ENCODE data around the gene MYCN.

The MYCN gene

GRCh38 chr2:15939854-15940660 is at the start of gene MYCN:
Gene MYCN (plus strand): TSS chr2:15940550. CDS start chr2:15942065, 1,515 bp downstream.
- no peak; the same call in 1 of the 2 replicates for TF ChIP-seq CTCF (IDR thresholded peaks at IDR 0.05; ENCODE audit: borderline replicate concordance, insufficient read depth, low read depth, low read length)
- no peak within 1 kb of the TSS for H3K4me3 ChIP-seq (ENCODE audit: low read depth, low read length)

- H3K4me3 ChIP-seq (ENCODE audit: low read depth, low read length): no peak overlapping the region
- no peak for TF ChIP-seq CTCF (IDR thresholded peaks at IDR 0.05; ENCODE audit: borderline replicate concordance, insufficient read depth, low read depth, low read length)
These were observed 49.1 kb upstream of the MYCN start for GRCh38 chr2:15890936-15891905.

- no peak for TF ChIP-seq CTCF (IDR thresholded peaks at IDR 0.05; ENCODE audit: borderline replicate concordance, insufficient read depth, low read depth, low read length)
- no peak overlapping the region for H3K4me3 ChIP-seq (ENCODE audit: low read depth, low read length)
These were observed 48.0 kb upstream of the MYCN start for GRCh38 chr2:15892151-15892880.

- no peak for TF ChIP-seq CTCF (IDR thresholded peaks at IDR 0.05; ENCODE audit: borderline replicate concordance, insufficient read depth, low read depth, low read length)
These were observed 47.3 kb upstream of the MYCN start for GRCh38 chr2:15893085-15893484.

GRCh38 chr2:15893689-15894480 is 46.5 kb upstream of the MYCN start:
- no peak overlapping the region for H3K4me3 ChIP-seq (ENCODE audit: low read depth, low read length)
- TF ChIP-seq CTCF (IDR thresholded peaks at IDR 0.05; ENCODE audit: borderline replicate concordance, insufficient read depth, low read depth, low read length): no peak

More at GRCh38 chr2:15893085-15893484, 47.3 kb upstream of the MYCN start:
- no peak overlapping the region for H3K4me3 ChIP-seq (ENCODE audit: low read depth, low read length)
